GM12892 (cell line): ENCODE measurements around the gene VWF.

Experiments used
- POLR2A ChIP-seq: IDR thresholded peaks from 2 replicates; pipeline ENCODE4 v1.6.1; 2011; ENCODE audit warnings: low read depth, low read length, control low read depth
- POLR2AphosphoS5 ChIP-seq: IDR thresholded peaks from 2 replicates; pipeline ENCODE4 v1.6.1; 2011; ENCODE audit warnings: low read depth, low read length, control low read depth

DNA sequence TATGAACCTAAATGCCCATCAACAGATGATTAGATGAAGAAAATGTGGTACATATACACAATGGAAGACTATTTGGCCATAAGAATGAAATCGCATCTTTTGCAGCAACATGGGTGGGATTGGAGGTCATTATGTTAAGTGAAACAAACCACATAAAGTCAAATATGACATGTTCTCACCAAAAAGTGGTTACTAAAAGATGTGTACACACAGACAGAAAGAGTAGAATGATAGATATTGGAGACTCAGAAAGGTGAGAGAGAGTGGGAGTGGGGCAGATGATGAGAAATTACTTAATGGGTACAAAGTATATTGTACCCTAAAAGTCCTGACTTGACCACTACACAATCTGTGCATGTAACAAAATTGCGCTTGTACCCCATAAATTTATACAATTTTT lies 19.6 kb downstream of the VWF start:
- no peak for TF ChIP-seq POLR2AphosphoS5
- no peak for TF ChIP-seq POLR2A
